HepG2 (cell line): ENCODE results near the gene FUT6. TPM values are rescaled to one million over a fixed set of nuclear protein-coding genes. Genes with fewer than 3 reads are reported as not detected.
A peak's percentile ranks its signal among the peaks of the same experiment; 100 is the strongest.

Experiments
- BCLAF1 ChIP-seq: fragments of 450-650 bp; IDR thresholded peaks from 2 replicates; pipeline ENCODE4 v1.6.1; 2017; ENCODE audit warnings: mild to moderate bottlenecking
- CEBPB ChIP-seq: IDR thresholded peaks from 2 replicates; pipeline ENCODE4 v1.6.1; 2011; ENCODE audit warnings: low read depth, low read length, improper control_type of control experiment, borderline replicate concordance
- CEBPZ ChIP-seq: IDR thresholded peaks from 2 replicates; pipeline ENCODE4 v1.6.1; 2012; ENCODE audit warnings: low read length, improper control_type of control experiment
- HNF1A ChIP-seq, 2 experiments: sonication (generic) in 1 of 2; formaldehyde crosslinking in 1 of 2; IDR thresholded peaks; 2 replicates each; pipeline versions ENCODE4 v1.4.0 to v1.6.1; 2016 to 2020; ENCODE audit warnings: borderline replicate concordance in 1 of 2, low read depth in 1 of 2, mild to moderate bottlenecking in 1 of 2, missing genetic modification reagents in 1 of 2
- MTERF4 ChIP-seq: sonication (generic); formaldehyde crosslinking; IDR thresholded peaks from 2 replicates; pipeline ENCODE4 v1.8.0; 2023; ENCODE audit warnings: mild to moderate bottlenecking, missing genetic modification reagents
- RFXANK ChIP-seq: IDR thresholded peaks from 2 replicates; pipeline ENCODE4 v1.6.1; 2016
- SKIL ChIP-seq: sonication (generic); formaldehyde crosslinking; IDR thresholded peaks from 2 replicates; pipeline ENCODE4 v1.8.0; 2022; ENCODE audit warnings: missing genetic modification reagents, mild to moderate bottlenecking, moderate library complexity, borderline replicate concordance
- TCF12 ChIP-seq, 2 experiments: fragments of 450-650 bp in 1 of 2; sonication (generic) in 1 of 2; formaldehyde crosslinking in 1 of 2; IDR thresholded peaks; 2 replicates each; pipeline versions ENCODE4 v1.6.1 to v1.8.0; 2017 to 2022; ENCODE audit warnings: antibody characterized with exemption in 1 of 2, mild to moderate bottlenecking in 1 of 2, missing genetic modification reagents in 1 of 2, moderate library complexity in 1 of 2
- ZFP37 ChIP-seq: sonication (generic); formaldehyde crosslinking; IDR thresholded peaks from 2 replicates; pipeline ENCODE4 v1.4.0; 2020; ENCODE audit warnings: missing genetic modification reagents, borderline replicate concordance
- ZNF362 ChIP-seq: sonication (generic); formaldehyde crosslinking; IDR thresholded peaks from 2 replicates; pipeline ENCODE4 v1.4.0; 2020; ENCODE audit warnings: missing genetic modification reagents, mild to moderate bottlenecking, borderline replicate concordance
- polyA plus RNA-seq, 8 experiments: library from polyadenylated mRNA; depleted of rRNA in 3 of 8; stranded (reverse) in 7 of 8; unstranded in 1 of 8; fragments of >200 nt; fragmentation: Illumina TruSeq in 4 of 8; extraction: Trizol in 4 of 8; gene quantifications; 2 replicates each; pipeline versions ENCODE4 v1.2.1 to v1.2.3, GENCODE V29; 2011 to 2016; ENCODE audit warnings: low read depth in 4 of 8, missing spikeins in 1 of 8, mixed read lengths in 1 of 8; ENCODE audit not compliant: insufficient read depth in 1 of 8
- total RNA-seq, 5 experiments: library from RNA; depleted of rRNA; stranded (reverse); fragments of >200 nt; fragmentation: Illumina TruSeq; extraction: Trizol; gene quantifications; 2 replicates each; pipeline ENCODE4 v1.2.3, GENCODE V29; 2016; ENCODE audit warnings: low read depth in 1 of 5

FUT6 gene
- total and polyA plus RNA-seq, 2 of the 13 experiments (the other 11 are each of a cell fraction or from before 2014, with no cell fraction given): 8.2 to 27.7 TPM

GRCh38 chr19:5799247-5800241 lies 40.0 kb downstream of the FUT6 start (continued):
- TF ChIP-seq SKIL (CRISPR knock-in tag): peak; percentile 62; the same call in 1 of the 2 replicates
- no peak for TF ChIP-seq CEBPZ
- 0 out of 2 replicates have a peak, but pooled peaks have one; percentile 45 for TF ChIP-seq ZFP37 (CRISPR knock-in tag)
- no peak for TF ChIP-seq ZNF362 (CRISPR knock-in tag)
- no peak for TF ChIP-seq HNF1A (IDR thresholded peaks at IDR 0.05; ENCODE audit: low read depth)
- TF ChIP-seq HNF1A (CRISPR knock-in tag; IDR thresholded peaks at IDR 0.05; ENCODE audit: borderline replicate concordance): no peak
- no peak for TF ChIP-seq TCF12 (IDR thresholded peaks at IDR 0.05)
- no peak for TF ChIP-seq TCF12 (CRISPR knock-in tag; IDR thresholded peaks at IDR 0.05)
- no peak for TF ChIP-seq RFXANK (CRISPR knock-in tag)
- no peak for TF ChIP-seq BCLAF1
- no peak for TF ChIP-seq CEBPB
- TF ChIP-seq MTERF4 (CRISPR knock-in tag): peak; percentile 53; the same call in 1 of the 2 replicates
